NCI-H526 treated with DMSO at 0.1 percent for 48 hours (cell line): ENCODE measurements around the gene TMEM178A.

Experiments used
- DNase-seq: peaks from one replicate; lab custom pipeline; 2025; lab: John Stamatoyannopoulos, UW

The TMEM178A gene

DNA sequence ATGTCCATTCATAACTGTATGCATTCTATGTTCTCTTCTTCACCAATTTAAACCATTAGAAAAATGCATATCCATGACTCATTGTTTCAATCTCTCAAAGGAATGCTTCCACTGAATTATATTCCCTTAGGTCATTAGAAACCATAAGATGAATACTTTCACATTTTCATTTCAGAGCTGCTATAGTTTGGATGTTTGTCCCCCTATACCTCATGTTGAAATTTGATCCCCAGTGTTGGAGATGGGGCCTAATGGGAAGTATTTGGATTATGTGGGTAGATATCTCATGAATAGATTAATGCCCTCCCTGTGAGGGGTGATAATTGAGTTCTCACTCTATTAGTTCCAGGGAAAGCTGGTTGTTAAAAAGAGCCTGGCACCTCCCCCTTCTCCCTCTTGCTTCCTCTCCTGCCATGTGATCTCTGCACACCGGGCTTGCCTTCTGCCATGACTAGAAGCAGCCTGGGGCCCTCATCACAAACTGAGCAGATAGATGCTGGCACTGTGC, 77.6 kb downstream of the TMEM178A start:
- DNase-seq = no peak

DNA sequence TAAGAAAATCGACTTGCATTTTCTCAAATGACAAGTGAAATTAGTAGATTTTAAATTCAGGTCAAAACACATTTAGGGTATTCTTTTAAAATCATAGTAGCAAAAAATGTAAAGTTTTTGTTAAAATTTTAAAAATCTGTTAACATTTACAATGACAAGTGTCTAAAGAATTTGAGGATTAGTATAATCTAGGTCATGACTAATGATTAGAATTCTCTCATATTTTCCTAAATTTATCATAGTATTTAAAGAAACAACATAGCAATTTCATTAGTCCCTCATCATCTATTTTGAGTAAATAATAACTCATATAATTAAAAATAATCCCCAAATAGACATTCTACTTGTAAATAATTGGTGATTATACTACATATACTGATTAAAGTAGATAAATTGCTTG, 89.7 kb downstream of the TMEM178A start:
- no peak for DNase-seq

GRCh38 chr2:39757156-39757555, 91.4 kb downstream of the TMEM178A start:
- DNase-seq = no peak

DNA sequence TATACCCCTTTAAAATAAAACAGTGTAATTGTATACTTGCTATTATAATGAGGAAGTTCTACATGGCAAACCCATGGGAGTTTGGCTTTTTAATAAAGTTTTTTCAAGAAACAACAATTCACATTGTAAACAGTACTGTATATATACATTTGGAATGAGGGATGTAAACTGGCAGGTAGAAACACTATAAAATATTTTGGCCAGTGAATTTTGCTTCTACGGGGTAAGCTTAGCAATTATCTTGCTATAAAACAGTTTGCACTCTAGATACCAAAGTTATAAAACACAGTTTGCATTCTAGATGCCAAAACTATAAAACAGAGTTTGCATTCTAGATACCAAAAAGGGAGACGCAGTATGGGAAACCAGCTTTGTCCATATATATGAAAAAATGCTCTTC, 96.7 kb downstream of the TMEM178A start:
- no peak for DNase-seq
